PC-3 (cell line): ENCODE results near the gene CD151. TPM values are rescaled to one million over a fixed set of nuclear protein-coding genes. Genes with fewer than 3 reads are reported as not detected.
A peak's percentile ranks its signal among the peaks of the same experiment; 100 is the strongest.

ENCODE experiments used
- ATAC-seq: fragments of 200-7000 bp; cut with Tn5 transposase; 2 replicates; pipeline ENCODE4 v1.9.1; 2020; ENCODE audit warnings: mild to moderate bottlenecking, moderate library complexity
- BruUV-seq: library from RNA; stranded (reverse); fragments of 400-500 nt; replicated peaks from 2 replicates; lab custom pipeline; 2021; lab: Mats Ljungman, UMichigan
- CTCF ChIA-PET: fragments of 300-600 bp; sonication (Branson Sonifier 250); formaldehyde crosslinking; loops from one replicate; lab custom pipeline; 2022; ENCODE audit warnings: antibody characterized with exemption; lab: Charles Lee
- POLR2A ChIA-PET: fragments of 300-600 bp; sonication (Branson Sonifier 250); formaldehyde crosslinking; loops from one replicate; lab custom pipeline; 2022; ENCODE audit warnings: antibody characterized with exemption; ENCODE audit not compliant: unreplicated experiment; lab: Charles Lee
- DNase-seq: peaks from one replicate; pipeline ENCODE4 v3.0.0-alpha.2; 2015
- H2AFZ ChIP-seq: fragments of 300-600 bp; sonication (generic); 2 replicates; pipeline ENCODE4 v1.6.0; 2016; ENCODE audit warnings: antibody characterized with exemption, low read length
- H3F3A ChIP-seq: fragments of 300-600 bp; sonication (generic); one replicate; pipeline ENCODE4 v1.6.0; 2017; ENCODE audit warnings: antibody characterized with exemption, low read length, control low read depth, mild to moderate bottlenecking; ENCODE audit not compliant: unreplicated experiment
- H3K27ac ChIP-seq: fragments of 300-600 bp; sonication (generic); 2 replicates; pipeline ENCODE4 v1.5.1; 2016; ENCODE audit warnings: mild to moderate bottlenecking, low read length
- H3K27me3 ChIP-seq: fragments of 300-600 bp; sonication (generic); 2 replicates; pipeline ENCODE4 v1.6.1; 2016; ENCODE audit warnings: low read length, mixed read lengths
- H3K36me3 ChIP-seq: fragments of 300-600 bp; sonication (generic); 2 replicates; pipeline ENCODE4 v1.6.1; 2016; ENCODE audit warnings: low read depth, mixed run types, low read length, mixed read lengths
- H3K4me1 ChIP-seq: fragments of 300-600 bp; sonication (generic); 2 replicates; pipeline ENCODE4 v1.5.1; 2016; ENCODE audit warnings: low read length; ENCODE audit not compliant: insufficient read depth
- H3K4me2 ChIP-seq: fragments of 300-600 bp; sonication (generic); 2 replicates; pipeline ENCODE4 v1.6.0; 2016; ENCODE audit warnings: low read length
- H3K4me3 ChIP-seq: fragments of 300-600 bp; sonication (generic); 2 replicates; pipeline ENCODE4 v1.5.1; 2016; ENCODE audit warnings: mild to moderate bottlenecking, low read length, mixed read lengths
- H3K79me2 ChIP-seq: fragments of 300-600 bp; sonication (generic); 2 replicates; pipeline ENCODE4 v1.6.1; 2017; ENCODE audit warnings: low read length, mixed read lengths
- H3K9ac ChIP-seq: fragments of 300-600 bp; sonication (generic); 2 replicates; pipeline ENCODE4 v1.6.0; 2016; ENCODE audit warnings: mild to moderate bottlenecking, low read length
- H3K9me2 ChIP-seq: fragments of 300-600 bp; sonication (generic); replicated peaks from 2 replicates; pipeline ENCODE4 v1.6.1; 2016; ENCODE audit warnings: mixed run types, low read length, mixed read lengths
- H3K9me3 ChIP-seq: fragments of 300-600 bp; sonication (generic); 2 replicates; pipeline ENCODE4 v1.6.1; 2016; ENCODE audit warnings: low read length, mixed read lengths
- H4K20me1 ChIP-seq: fragments of 300-600 bp; sonication (generic); 2 replicates; pipeline ENCODE4 v1.6.1; 2016; ENCODE audit warnings: low read length, mixed read lengths
- CTCF ChIP-seq: fragments of 300-600 bp; sonication (generic); conservative IDR thresholded peaks from 2 replicates; pipeline ENCODE4 v1.5.1; 2017; ENCODE audit warnings: antibody characterized with exemption, low read depth, mild to moderate bottlenecking, low read length
- EZH2 ChIP-seq: fragments of 300-600 bp; sonication (generic); IDR thresholded peaks from one replicate; pipeline ENCODE4 v1.6.1; 2017; ENCODE audit warnings: antibody characterized with exemption, mild to moderate bottlenecking, low read length; ENCODE audit not compliant: unreplicated experiment
- EZH2phosphoT487 ChIP-seq: fragments of 300-600 bp; sonication (generic); IDR thresholded peaks from 2 replicates; pipeline ENCODE4 v1.6.1; 2018; ENCODE audit warnings: mild to moderate bottlenecking, antibody characterized with exemption, low read length, borderline replicate concordance
- intact Hi-C: fragments of 100-400 bp; cut with micrococcal nuclease; formaldehyde crosslinking; loops from 2 replicates; pipeline ENCODE4 v1.9.0; 2023
- total RNA-seq: library from RNA; depleted of rRNA; stranded (reverse); fragments of >200 nt; gene quantifications from 2 replicates; pipeline ENCODE4 v1.2.3, GENCODE V29; 2014

The CD151 gene
- total RNA-seq, 1 experiment from 2014 or later = 469 TPM

- DNase-seq (no peak), ATAC-seq (peak; percentile 4; the same call in 1 of the 2 replicates)
- Histone ChIP-seq H3K9ac (peak overlapping the region; percentile 23), H3K36me3 (no peaks in the 10 kb centered on the region; the same call in 1 of the 2 replicates), H3F3A (peaks cover 4% of the 10 kb centered on the region), H3K27me3 (no peaks in the 10 kb centered on the region), H4K20me1 (no peaks in the 10 kb centered on the region), H3K27ac (peak overlapping the region; percentile 40), H2AFZ (peak overlapping the region; percentile 92; the same call in 1 of the 2 replicates), H3K4me3 (peak overlapping the region; percentile 94), H3K79me2 (peaks cover 24% of the 10 kb centered on the region), H3K4me1 (peaks cover 19% of the 10 kb centered on the region), H3K4me2 (peak overlapping the region; percentile 98), H3K9me3 (no peaks in the 10 kb centered on the region), H3K9me2 (no peaks in the 10 kb centered on the region)
- TF ChIP-seq CTCF (no peak), EZH2 (no peak)
- ChIA-PET CTCF (interaction anchor here (0.5 to 0.6 kb wide), 3 partner anchors 28 to 356 kb away, joined by 3 to 11 read pairs (median 7); no protein-coding TSS in a partner anchor), POLR2A (interaction anchor here (0.6 kb wide), 1 partner anchor 13 kb away, joined by 3 read pairs; the partner anchor contains the start of gene RPLP2)
- intact Hi-C loops = loop anchor here (2.0 kb wide), 1 partner anchor 24 kb away; no protein-coding TSS in a partner anchor
- BruUV-seq = no TSS peak
Measured at GRCh38 chr11:796565-797295, 36.0 kb upstream of the CD151 start.

GRCh38 chr11:797296-798092 is 35.3 kb upstream of the CD151 start:
- Histone ChIP-seq H4K20me1 (no peaks in the 10 kb centered on the region), H3K4me2 (peak overlapping the region; percentile 98), H3F3A (peaks cover 4% of the 10 kb centered on the region), H3K36me3 (no peaks in the 10 kb centered on the region; the same call in 1 of the 2 replicates), H3K4me1 (peaks cover 19% of the 10 kb centered on the region), H2AFZ (peak overlapping the region; percentile 92), H3K9me3 (no peaks in the 10 kb centered on the region), H3K9me2 (no peaks in the 10 kb centered on the region), H3K79me2 (peaks cover 24% of the 10 kb centered on the region), H3K27me3 (no peaks in the 10 kb centered on the region), H3K9ac (peak overlapping the region; percentile 84), H3K4me3 (peak overlapping the region; percentile 94), H3K27ac (peak overlapping the region; percentile 48)
- TF ChIP-seq EZH2phosphoT487 (no peak), CTCF (no peak), EZH2 (no peak)
- ChIA-PET POLR2A (no interaction called here), CTCF (interaction anchor here (0.5 to 0.6 kb wide), 2 partner anchors 81 to 355 kb away, joined by 3 to 11 read pairs; no protein-coding TSS in a partner anchor)
- intact Hi-C loops = loop anchor here (2.0 kb wide), 1 partner anchor 23 kb away; no protein-coding TSS in a partner anchor
- peak; percentile 34 for ATAC-seq
- BruUV-seq = TSS peak; percentile 30
- DNase-seq = peak; percentile 55
